HG03045 (cell line): Measurements from ENCODE around the gene PERM1.
"Not testable (repeated sequence)": the region's sequence is repeated elsewhere in the genome, so short reads cannot be mapped to it uniquely, and the experiment has no call there.

ENCODE experiments used
- ATAC-seq: cut with Tn5 transposase; IDR thresholded peaks from one replicate; pipeline ENCODE4 v1.9.1; 2021; ENCODE audit warnings: mild to moderate bottlenecking, moderate library complexity; ENCODE audit not compliant: unreplicated experiment

Gene PERM1

DNA sequence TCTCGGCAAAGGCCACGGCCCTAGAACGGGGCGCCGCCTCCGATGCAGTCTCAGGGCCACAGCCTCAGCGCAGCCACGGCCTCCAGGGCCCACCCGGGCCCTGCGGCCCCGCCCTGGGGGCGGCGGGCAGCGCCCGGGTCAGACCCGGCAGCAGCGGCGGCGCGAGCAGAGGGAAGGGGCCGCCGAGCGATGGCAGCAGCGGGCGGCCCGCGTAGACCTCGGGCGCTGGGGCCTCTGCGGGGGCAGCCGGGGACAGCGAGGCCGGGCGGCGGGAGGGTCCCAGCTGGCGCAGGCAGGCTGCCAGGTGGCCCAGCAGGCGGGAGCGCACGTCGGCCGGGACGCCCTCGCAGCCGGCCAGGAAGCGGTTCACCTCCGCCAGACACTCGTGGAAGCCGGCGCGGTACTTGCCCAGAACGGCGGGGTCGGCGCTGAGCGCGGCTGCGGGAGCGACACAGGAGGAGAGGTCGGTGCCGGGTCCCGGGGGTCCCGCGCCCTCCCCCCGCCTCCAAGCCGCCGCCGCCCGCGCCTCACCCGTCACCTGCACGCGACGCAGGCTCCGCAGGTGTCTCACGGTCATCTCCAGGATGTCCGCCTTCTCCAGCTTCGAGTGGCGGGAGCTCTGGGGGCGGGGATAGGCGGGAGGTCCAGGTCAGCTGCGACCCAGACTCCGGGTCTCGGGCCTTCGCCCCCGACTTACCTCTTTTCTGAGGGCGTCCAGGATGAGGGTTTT lies 17.3 kb upstream of the PERM1 start:
- ATAC-seq = no peak

GRCh38 chr1:998745-998994 lies 16.8 kb upstream of the PERM1 start:
- no peak for ATAC-seq

DNA sequence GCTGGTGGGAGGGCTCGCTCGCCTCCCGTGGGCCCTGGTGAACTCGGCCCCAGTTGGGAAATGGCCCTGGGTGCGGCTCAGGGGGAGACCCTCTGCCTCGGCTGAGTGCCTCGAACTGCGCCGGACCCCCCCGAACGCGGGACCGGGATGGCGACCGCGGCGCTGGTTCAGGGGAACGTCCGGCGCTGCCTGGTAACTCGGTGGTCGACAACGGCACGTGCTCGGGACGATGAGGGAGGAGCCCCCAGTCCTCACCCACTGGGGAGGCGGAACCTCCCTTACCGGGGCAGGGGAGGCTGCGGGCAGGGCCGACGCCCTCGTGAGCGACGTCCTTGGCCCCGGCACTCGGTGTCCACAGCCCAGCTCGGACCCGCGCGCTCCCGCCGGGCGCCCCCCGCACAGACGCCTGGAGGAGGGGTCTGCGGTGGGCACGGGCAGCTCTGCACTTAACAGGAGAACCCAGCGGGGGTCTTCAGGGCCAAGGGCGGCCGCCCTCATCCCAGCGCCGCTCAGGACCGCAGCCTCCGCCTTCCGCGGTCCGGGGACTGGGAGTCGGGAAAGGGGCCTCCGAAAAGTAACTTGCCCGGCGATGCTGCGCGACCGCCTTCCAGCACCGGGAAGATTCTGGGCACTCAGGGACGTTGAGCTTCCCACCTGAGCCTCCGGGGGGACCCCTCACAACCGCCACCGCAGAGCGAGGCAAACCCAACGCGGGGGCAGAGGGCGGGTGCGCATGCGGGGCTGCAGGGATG lies 16.3 kb upstream of the PERM1 start:
- ATAC-seq = no peak

DNA sequence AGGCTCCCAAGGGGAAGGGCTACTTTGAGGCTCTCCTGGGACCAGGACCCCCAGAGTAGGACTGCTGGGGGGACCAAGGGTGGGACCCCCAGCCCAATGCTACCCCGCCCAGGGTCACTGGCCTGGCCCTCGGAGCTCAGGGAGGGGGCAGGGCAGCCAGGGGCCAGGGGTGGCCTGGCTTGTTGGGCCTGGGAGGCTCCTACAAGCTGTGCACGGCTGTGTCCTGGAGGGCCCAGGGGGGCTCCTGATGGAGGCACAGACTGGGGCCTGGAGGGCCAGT lies 15.8 kb upstream of the PERM1 start:
- no peak for ATAC-seq

GRCh38 chr1:996851-997712 lies 15.2 kb upstream of the PERM1 start:
- no peak for ATAC-seq

DNA sequence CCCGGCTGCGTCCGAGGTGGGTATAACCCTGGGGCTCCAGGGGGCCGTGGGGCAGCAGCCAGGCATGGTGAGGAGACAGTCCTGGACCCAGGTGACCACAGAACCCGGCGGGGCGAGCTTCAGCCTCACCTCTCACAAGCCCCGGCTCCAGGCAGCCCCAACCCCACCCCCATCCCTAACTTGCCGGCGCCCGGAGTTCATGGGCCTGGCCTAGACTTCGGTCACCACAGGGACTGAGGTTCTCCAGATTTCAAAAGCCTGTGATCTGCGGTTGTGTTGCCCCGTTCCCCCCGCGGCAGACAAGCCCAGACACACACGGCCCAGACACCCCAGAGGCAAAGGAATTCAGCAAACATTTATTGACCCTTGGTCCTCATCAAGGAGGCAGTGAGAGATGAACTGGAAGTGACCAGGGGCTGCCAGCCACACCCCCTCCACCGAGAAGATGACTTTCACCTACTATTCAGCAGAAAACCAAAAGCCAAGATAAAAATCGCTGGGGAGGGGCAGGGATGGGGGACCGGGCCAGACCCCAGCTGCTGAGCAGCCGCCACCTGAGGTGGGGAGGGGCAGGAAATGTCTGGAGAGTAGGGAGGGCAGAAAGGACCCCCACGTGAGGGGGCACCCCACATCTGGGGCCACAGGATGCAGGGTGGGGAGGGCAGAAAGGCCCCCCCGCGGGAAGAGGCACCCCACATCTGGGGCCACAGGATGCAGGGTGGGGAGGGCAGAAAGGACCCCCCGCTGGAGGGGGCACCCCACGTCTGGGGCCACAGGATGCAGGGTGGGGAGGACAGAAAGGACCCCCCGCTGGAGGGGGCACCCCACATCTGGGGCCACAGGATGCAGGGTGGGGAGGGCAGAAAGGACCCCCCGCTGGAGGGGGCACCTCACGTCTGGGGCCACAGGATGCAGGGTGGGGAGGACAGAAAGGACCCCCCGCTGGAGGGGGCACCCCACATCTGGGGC lies 14.1 kb upstream of the PERM1 start:
- no peak for ATAC-seq

GRCh38 chr1:994546-994945 lies 12.7 kb upstream of the PERM1 start:
- not testable (repeated sequence) for ATAC-seq

GRCh38 chr1:993379-993995 lies 11.6 kb upstream of the PERM1 start:
- no peak for ATAC-seq

- no peak for ATAC-seq
Observed at GRCh38 chr1:992362-992761, 10.5 kb upstream of the PERM1 start.

- no peak for ATAC-seq
Observed at GRCh38 chr1:991895-992294, 10.0 kb upstream of the PERM1 start.

GRCh38 chr1:991275-991674 lies 9.4 kb upstream of the PERM1 start:
- ATAC-seq = not testable (repeated sequence)

DNA sequence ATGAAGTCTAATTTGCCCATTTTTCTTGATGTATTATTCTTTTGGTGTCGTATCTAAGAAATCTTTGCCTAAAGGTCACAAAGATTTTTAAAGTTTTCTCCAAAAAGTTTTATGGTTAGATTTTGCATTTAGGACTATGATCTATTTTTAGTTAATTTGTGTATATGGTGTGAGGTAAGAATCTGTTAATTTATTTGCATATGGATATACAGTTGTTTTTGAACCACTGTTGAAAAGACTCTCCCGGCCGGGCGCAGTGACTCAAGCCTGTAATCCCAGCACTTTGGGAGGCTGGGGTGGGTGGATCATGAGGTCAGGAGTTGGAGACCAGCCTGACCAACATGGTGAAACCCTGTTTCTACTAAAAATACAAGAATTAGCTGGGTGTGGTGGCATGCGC lies 6.2 kb upstream of the PERM1 start:
- not testable (repeated sequence) for ATAC-seq

DNA sequence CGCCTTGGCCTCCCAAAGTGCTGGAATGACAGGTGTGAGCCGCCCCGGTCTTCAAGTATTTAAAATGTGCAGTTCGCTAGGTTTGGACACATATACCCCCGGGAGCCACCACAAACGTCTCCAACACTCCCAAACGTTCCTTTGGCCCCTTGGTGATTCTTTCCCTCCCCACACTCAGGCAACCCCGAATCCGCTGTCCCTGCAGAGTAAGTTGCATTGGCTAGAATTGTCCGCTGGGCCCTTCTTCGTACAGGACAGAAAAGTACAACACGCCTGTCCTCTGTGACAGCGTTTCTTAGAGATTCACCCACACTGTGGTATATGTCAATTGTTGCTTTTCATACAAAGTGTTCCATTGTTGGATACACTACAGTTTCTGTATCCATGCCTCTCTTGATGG lies 3.2 kb upstream of the PERM1 start:
- no peak for ATAC-seq

DNA sequence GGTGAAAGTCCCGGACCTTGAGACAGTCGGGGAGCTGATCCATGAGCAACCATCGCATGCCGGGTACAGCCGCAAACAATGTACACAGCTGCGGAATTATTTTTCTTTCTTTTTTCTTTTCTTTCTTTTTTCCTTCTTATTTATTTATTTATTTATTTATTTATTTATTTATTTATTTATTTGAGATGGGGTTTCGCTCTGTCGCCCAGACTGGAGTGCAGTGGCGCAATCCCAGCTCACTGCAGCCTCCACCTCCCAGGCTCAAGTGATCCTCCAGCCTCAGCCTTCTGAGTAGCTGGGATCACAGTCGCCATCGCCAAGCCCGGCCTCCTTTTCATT lies 2.6 kb upstream of the PERM1 start:
- ATAC-seq = no peak

DNA sequence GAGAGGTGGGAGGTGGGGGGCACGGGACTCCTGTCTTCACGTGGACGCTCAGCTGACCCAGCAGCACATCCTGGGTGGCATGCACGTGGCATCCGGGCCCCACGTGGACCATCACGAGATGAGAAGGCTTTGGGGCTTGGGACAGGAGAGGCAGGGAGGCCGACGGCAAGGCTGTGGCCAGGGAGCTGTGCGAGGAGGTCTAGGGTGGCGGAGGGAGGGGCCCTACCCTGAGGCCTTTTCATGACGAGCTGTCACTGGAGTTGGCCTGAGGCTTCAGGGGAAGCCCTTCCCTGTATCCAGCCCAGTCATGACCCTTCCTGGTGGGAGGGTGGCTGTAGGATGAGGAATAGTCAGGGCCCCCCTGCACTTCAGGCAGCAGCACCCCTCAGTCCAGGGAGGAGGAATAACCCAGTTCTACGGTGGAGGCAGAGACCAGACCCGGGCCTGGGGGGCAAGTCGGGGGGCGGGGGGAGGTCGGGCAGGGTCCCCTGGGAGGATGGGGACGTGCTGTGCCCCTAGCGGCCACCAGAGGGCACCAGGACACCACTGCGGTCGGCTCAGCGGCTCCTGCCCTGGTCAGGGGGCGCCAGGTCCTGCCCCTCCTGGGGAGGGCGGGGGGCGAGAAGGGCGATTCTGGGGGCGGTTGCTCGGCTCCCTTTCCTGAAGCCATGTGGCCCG lies 2.0 kb upstream of the PERM1 start:
- ATAC-seq = no peak

DNA sequence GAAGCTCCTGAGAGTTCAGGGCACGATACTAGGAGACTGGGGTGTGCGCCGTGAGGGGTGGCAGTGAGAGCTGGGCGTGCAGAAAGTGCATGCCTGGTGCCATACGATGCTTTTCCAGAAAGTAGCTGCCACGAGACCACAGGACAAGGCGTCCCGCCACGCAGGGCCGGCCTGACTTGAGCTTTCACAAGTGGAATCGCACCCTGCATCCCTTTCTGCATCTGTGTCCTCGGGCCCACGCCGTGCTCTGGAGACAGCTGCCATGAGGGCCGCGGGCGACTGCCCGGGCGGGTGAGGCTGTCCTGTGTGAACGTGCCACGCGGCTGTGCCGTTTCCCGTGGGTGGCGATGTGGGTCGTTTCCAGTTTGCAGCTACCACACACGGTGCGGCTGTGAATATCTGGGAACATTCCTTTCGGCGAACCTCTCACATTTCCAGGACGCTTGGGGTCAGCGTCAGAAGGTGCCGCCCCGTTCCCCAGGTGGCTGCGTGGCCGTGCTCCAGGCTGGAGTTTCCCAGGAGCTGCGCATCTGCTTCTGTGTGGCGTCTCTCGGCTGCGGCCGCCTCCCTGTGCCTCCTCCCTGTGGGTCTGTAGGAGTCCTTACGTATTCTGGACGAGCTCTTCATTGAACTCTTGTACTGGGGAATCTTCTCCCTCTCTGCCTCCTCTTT lies 1.0 kb upstream of the PERM1 start:
- ATAC-seq = no peak

DNA sequence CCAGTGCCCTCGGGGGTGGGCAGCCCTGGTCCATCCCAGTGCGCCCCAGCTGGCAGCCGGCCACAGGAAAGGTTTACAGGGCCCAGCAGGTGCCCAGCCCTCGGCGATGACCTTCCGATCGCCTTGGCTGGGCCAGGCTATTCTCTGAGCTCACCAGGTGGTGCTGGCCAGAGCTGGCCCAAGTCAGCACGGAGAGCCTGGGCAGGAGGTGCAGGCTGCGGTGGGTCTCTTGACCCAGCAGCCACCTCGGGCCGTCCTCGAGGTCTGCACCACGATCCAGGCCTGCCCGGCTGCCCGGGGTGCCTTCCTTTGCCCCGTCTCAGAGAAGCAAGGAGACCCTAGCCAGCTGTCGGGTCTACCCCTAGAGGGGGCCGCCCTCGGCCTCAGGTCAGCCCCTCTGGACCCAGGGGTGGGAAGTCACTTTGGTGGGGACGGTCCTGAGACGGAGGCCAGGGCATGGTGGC lies 370 bp downstream of the PERM1 start:
- ATAC-seq = no peak

DNA sequence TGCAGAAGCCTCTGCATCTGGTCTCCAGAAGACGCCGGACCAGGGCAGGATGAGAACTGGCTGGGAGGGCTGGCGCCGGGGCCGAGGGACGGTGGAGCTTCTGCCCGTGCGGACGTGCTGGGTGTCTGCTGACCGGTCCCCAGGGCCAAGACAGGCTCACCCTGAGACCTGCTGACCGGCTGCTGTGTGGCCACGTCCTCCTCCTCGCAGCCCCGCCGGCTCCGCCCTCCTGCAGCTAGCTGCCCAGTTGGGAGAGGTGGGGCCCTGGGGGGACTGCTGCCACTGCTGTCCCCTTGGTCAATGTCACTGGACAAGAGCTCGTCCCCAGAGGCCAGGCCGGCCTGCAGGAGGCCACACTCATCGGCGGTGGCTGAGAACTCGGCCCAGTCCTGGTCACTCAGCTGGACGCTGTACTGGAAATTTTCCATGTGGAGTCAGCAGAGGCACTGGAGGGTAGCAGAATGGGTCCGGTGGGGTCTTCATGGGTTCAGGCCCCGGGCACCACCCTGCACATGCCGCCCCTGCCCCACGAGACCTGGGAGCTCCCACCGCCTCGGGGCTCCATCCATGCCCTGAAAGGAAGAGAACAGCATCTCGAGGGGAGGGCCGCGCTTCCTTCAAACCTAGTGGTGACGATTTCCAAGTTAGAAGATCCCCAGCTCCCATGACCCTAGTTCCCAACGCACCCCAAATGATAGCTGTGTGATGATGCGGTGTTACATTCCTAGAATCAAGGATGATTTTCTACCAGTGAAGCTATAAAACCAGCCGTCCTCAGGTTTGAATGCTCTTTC lies 1.1 kb downstream of the PERM1 start:
- no peak for ATAC-seq

DNA sequence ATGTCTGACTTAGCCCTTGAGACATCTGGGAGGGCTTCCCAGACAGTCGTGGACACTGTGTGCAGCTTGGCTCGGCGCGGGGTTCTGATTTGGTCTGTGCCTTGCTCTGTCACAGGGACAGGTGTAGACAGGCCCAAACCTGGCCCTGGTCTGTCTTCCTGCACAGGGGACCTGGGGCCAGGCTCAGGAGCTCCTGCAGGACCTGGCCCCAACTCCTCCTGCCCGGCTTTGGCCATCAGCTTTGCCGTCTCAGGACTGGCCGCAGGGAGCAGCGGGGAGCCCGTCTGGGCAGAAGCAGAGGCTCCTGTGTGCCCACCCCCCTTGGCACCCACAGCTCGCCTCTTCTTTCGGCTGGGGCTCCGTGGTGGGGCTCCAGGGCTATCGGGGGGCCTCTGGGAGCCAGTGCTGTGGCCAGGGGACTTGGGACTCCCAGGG lies 1.7 kb downstream of the PERM1 start:
- no peak for ATAC-seq
